Daoy (cell line): Measurements from ENCODE around the gene DDX20. TPM values are rescaled to one million over a fixed set of nuclear protein-coding genes. Genes with fewer than 3 reads are reported as not detected.

Experiments used
- total RNA-seq: library from RNA; depleted of rRNA; stranded (reverse); fragments of >200 nt; shearing (Covaris generic); gene quantifications from 2 replicates; pipeline ENCODE4 v1.2.3, GENCODE V29; 2014; rRNA removed

DDX20 gene
- total RNA-seq, 1 experiment from 2014 or later, result 52.7 TPM

Other genes with a start within 250 kb of the DDX20 start
- 42.8 and 47.1 TPM in 2 replicates for gene RAP1A, start 136.1 kb upstream of the DDX20 start, total RNA-seq
- 0.71 and 0.91 TPM in 2 replicates for gene INKA2, start 16.5 kb upstream of the DDX20 start, total RNA-seq
- gene KCND3, start 233.8 kb downstream of the DDX20 start, total RNA-seq, result not detected in 2 replicates